ENCODE measurements around the gene ROBO4. TPM values are rescaled to one million over a fixed set of nuclear protein-coding genes. Genes with fewer than 3 reads are reported as not detected.

The ROBO4 gene
- total and polyA plus RNA-seq, 2 experiments from 2014 or later: not detected

- Histone ChIP-seq H3K36me3 (ENCODE audit: insufficient read depth) (no peaks in the 10 kb centered on the region), H3K79me2 (replicated peaks; ENCODE audit: insufficient read depth) (no peaks in the 10 kb centered on the region), H3K27ac (ENCODE audit: low read depth) (no peak overlapping the region), H3F3A (replicated peaks; ENCODE audit: low read depth) (no peaks in the 10 kb centered on the region), H3K4me2 (peak overlapping the region; percentile 60; the same call in 1 of the 2 replicates), H3K27me3 (ENCODE audit: insufficient read depth) (peaks cover 100% of the 10 kb centered on the region), H4K20me1 (replicated peaks; ENCODE audit: insufficient read depth) (peaks cover 20% of the 10 kb centered on the region), H3K4me3 (peak overlapping the region; percentile 38; the same call in 1 of the 2 replicates), H3K9me2 (ENCODE audit: insufficient read depth) (no peaks in the 10 kb centered on the region), H2AFZ (no peak overlapping the region), H3K4me1 (ENCODE audit: insufficient read depth) (peaks cover 11% of the 10 kb centered on the region; the same call in 1 of the 2 replicates)
- ATAC-seq: no peak
- no peaks in the 10 kb centered on the region; the same call in 2 of the 3 replicates for H3K9me3 Mint-ChIP-seq
- peaks cover 99% of the 10 kb centered on the region for H3K27me3 Mint-ChIP-seq (ENCODE audit: insufficient read depth, low read depth, poor library complexity)
- H3K36me3 Mint-ChIP-seq (ENCODE audit: low read depth): no peaks in the 10 kb centered on the region
- H3K4me1 Mint-ChIP-seq: peaks cover 28% of the 10 kb centered on the region
- no peak for DNase-seq (ENCODE audit: low spot score)
- H3K4me3 Mint-ChIP-seq: peak overlapping the region; percentile 54
- H3K27ac Mint-ChIP-seq: no peak overlapping the region
- TF ChIP-seq EZH2 (IDR thresholded peaks at IDR 0.05; ENCODE audit: low read depth, unreplicated experiment) (no peak), CREB1 (CRISPR knock-in tag; IDR thresholded peaks at IDR 0.05; ENCODE audit: low read depth) (no peak), ZNF114 (CRISPR knock-in tag; IDR thresholded peaks at IDR 0.05) (no peak), JUNB (IDR thresholded peaks at IDR 0.05; ENCODE audit: unreplicated experiment) (no peak)
- TF ChIP-seq, protein P1, sequence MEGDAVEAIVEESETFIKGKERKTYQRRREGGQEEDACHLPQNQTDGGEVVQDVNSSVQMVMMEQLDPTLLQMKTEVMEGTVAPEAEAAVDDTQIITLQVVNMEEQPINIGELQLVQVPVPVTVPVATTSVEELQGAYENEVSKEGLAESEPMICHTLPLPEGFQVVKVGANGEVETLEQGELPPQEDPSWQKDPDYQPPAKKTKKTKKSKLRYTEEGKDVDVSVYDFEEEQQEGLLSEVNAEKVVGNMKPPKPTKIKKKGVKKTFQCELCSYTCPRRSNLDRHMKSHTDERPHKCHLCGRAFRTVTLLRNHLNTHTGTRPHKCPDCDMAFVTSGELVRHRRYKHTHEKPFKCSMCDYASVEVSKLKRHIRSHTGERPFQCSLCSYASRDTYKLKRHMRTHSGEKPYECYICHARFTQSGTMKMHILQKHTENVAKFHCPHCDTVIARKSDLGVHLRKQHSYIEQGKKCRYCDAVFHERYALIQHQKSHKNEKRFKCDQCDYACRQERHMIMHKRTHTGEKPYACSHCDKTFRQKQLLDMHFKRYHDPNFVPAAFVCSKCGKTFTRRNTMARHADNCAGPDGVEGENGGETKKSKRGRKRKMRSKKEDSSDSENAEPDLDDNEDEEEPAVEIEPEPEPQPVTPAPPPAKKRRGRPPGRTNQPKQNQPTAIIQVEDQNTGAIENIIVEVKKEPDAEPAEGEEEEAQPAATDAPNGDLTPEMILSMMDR (conservative IDR thresholded peaks at IDR 0.05; ENCODE audit: low read depth in 2 of 2): no peak
- TF ChIP-seq, protein P2, sequence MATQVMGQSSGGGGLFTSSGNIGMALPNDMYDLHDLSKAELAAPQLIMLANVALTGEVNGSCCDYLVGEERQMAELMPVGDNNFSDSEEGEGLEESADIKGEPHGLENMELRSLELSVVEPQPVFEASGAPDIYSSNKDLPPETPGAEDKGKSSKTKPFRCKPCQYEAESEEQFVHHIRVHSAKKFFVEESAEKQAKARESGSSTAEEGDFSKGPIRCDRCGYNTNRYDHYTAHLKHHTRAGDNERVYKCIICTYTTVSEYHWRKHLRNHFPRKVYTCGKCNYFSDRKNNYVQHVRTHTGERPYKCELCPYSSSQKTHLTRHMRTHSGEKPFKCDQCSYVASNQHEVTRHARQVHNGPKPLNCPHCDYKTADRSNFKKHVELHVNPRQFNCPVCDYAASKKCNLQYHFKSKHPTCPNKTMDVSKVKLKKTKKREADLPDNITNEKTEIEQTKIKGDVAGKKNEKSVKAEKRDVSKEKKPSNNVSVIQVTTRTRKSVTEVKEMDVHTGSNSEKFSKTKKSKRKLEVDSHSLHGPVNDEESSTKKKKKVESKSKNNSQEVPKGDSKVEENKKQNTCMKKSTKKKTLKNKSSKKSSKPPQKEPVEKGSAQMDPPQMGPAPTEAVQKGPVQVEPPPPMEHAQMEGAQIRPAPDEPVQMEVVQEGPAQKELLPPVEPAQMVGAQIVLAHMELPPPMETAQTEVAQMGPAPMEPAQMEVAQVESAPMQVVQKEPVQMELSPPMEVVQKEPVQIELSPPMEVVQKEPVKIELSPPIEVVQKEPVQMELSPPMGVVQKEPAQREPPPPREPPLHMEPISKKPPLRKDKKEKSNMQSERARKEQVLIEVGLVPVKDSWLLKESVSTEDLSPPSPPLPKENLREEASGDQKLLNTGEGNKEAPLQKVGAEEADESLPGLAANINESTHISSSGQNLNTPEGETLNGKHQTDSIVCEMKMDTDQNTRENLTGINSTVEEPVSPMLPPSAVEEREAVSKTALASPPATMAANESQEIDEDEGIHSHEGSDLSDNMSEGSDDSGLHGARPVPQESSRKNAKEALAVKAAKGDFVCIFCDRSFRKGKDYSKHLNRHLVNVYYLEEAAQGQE (IDR thresholded peaks at IDR 0.05; ENCODE audit: unreplicated experiment): no peak
These were observed 28.3 kb downstream of the ROBO4 start for GRCh38 chr11:124869331-124869730.

DNA sequence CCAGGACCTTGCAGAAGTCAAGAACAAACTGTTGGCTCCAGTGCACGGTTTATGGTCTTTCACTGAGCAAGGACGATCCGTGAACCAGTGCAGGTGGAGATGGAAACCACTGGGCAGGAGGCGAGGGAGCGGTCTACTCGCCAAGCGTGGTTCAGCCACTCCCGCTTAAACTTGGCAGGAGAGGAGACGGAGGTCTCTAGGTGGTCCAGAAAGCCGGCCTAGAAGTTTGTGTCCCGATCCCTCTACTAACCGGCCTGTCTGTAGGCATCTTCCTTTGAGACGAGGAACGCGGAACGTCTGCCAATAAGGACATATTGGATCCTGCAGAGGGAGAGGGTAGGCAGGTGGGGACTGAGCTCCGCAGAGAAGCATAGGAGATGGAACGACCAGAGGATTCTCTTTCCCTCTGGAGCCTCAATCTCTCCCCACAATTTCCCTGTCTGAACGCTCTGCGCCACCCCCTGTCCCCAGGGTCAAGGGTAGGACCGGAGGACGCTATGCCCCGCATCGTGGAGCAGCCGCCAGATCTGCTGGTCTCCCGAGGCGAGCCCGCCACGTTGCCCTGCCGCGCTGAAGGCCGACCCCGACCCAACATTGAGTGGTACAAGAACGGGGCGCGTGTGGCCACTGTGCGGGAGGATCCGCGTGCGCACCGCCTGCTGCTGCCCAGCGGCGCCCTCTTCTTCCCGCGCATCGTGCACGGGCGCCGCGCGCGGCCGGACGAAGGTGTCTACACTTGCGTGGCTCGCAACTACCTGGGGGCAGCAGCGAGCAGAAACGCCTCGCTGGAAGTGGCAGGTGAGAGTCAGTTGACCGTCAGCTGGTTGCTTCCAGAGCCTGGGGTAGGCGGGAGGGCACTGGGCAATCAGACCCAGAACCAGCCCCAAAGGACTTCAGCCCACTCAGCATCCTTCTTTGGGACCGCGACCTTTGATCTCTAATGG is 29.1 kb downstream of the ROBO4 start:
- no peak overlapping the region for H3K27ac Mint-ChIP-seq
- Histone ChIP-seq H3K4me2 (peak overlapping the region; percentile 60), H3K9me2 (ENCODE audit: insufficient read depth) (no peaks in the 10 kb centered on the region), H3F3A (replicated peaks; ENCODE audit: low read depth) (no peaks in the 10 kb centered on the region), H3K27ac (ENCODE audit: low read depth) (no peak overlapping the region), H3K27me3 (ENCODE audit: insufficient read depth) (peaks cover 100% of the 10 kb centered on the region), H3K4me1 (ENCODE audit: insufficient read depth) (peaks cover 11% of the 10 kb centered on the region; the same call in 1 of the 2 replicates), H4K20me1 (replicated peaks; ENCODE audit: insufficient read depth) (peaks cover 26% of the 10 kb centered on the region), H3K79me2 (replicated peaks; ENCODE audit: insufficient read depth) (no peaks in the 10 kb centered on the region), H3K4me3 (peak overlapping the region; percentile 38), H2AFZ (0 out of 2 replicates have a peak overlapping the region, but pooled peaks have one; percentile 59), H3K36me3 (ENCODE audit: insufficient read depth) (no peaks in the 10 kb centered on the region)
- peak overlapping the region; percentile 54 for H3K4me3 Mint-ChIP-seq
- peak; percentile 34 for DNase-seq (ENCODE audit: low spot score)
- H3K4me1 Mint-ChIP-seq: peaks cover 32% of the 10 kb centered on the region
- no peak for ATAC-seq
- H3K27me3 Mint-ChIP-seq (ENCODE audit: insufficient read depth, low read depth, poor library complexity): peaks cover 99% of the 10 kb centered on the region
- H3K9me3 Mint-ChIP-seq: no peaks in the 10 kb centered on the region; the same call in 2 of the 3 replicates
- no peaks in the 10 kb centered on the region for H3K36me3 Mint-ChIP-seq (ENCODE audit: low read depth)
- TF ChIP-seq, protein P1 (conservative IDR thresholded peaks at IDR 0.05; ENCODE audit: low read depth in 2 of 2): peak in 1 of 2 experiments; percentile 35; a peak in 2 of 4 replicates
- TF ChIP-seq, protein P3, sequence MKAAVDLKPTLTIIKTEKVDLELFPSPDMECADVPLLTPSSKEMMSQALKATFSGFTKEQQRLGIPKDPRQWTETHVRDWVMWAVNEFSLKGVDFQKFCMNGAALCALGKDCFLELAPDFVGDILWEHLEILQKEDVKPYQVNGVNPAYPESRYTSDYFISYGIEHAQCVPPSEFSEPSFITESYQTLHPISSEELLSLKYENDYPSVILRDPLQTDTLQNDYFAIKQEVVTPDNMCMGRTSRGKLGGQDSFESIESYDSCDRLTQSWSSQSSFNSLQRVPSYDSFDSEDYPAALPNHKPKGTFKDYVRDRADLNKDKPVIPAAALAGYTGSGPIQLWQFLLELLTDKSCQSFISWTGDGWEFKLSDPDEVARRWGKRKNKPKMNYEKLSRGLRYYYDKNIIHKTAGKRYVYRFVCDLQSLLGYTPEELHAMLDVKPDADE (IDR thresholded peaks at IDR 0.05): no peak
- peak; percentile 82 for TF ChIP-seq EZH2phosphoT487 (IDR thresholded peaks at IDR 0.05; ENCODE audit: unreplicated experiment)
